Astrocyte (in vitro differentiated cells and primary cell): Measurements from ENCODE around the gene CDH23. TPM values are rescaled to one million over a fixed set of nuclear protein-coding genes. Genes with fewer than 3 reads are reported as not detected.

Source experiments
- DNase-seq: peaks from one replicate; pipeline ENCODE4 v3.0.0-alpha.2; 2010; ENCODE audit warnings: low read depth
- FAIRE-seq: peaks from 2 replicates; lab custom pipeline; 2011; peaks lifted over from hg19 to GRCh38; lab: Jason Lieb, UNC
- H2AFZ ChIP-seq: 2 replicates; pipeline ENCODE4 v1.6.0; 2012; ENCODE audit warnings: low read depth, low read length, inconsistent platforms
- H3K27ac ChIP-seq: 2 replicates; pipeline ENCODE4 v1.5.1; 2011; ENCODE audit warnings: low read depth, low read length, inconsistent platforms
- H3K27me3 ChIP-seq: 2 replicates; pipeline ENCODE4 v1.6.0; 2011; ENCODE audit warnings: low read length, inconsistent platforms; ENCODE audit not compliant: insufficient read depth
- H3K36me3 ChIP-seq: 2 replicates; pipeline ENCODE4 v1.5.1; 2011; ENCODE audit warnings: low read length, inconsistent platforms; ENCODE audit not compliant: insufficient read depth
- H3K4me1 ChIP-seq: 2 replicates; pipeline ENCODE4 v1.5.1; 2011; ENCODE audit warnings: low read length, inconsistent platforms; ENCODE audit not compliant: insufficient read depth
- H3K4me2 ChIP-seq: 2 replicates; pipeline ENCODE4 v1.6.0; 2012; ENCODE audit warnings: low read length, inconsistent platforms
- H3K4me3 ChIP-seq: 2 replicates; pipeline ENCODE4 v1.5.1; 2011; ENCODE audit warnings: low read depth, mild to moderate bottlenecking, low read length, inconsistent platforms; ENCODE audit not compliant: insufficient read depth
- H3K79me2 ChIP-seq: 2 replicates; pipeline ENCODE4 v1.6.0; 2012; ENCODE audit warnings: mild to moderate bottlenecking, low read length, inconsistent platforms; ENCODE audit not compliant: insufficient read depth
- H3K9ac ChIP-seq: 2 replicates; pipeline ENCODE4 v1.6.0; 2012; ENCODE audit warnings: mild to moderate bottlenecking, low read length, inconsistent platforms
- H3K9me3 ChIP-seq: 2 replicates; pipeline ENCODE4 v1.5.1; 2012; ENCODE audit warnings: low read depth, mild to moderate bottlenecking, low read length, inconsistent platforms; ENCODE audit not compliant: insufficient read depth
- H4K20me1 ChIP-seq: 2 replicates; pipeline ENCODE4 v1.6.0; 2012; ENCODE audit warnings: low read length, inconsistent platforms; ENCODE audit not compliant: insufficient read depth
- H3K27ac Mint-ChIP-seq: one replicate; pipeline ENCODE4 v1.8.0; 2021; ENCODE audit warnings: mild to moderate bottlenecking, mixed read lengths; ENCODE audit not compliant: unreplicated experiment
- H3K27me3 Mint-ChIP-seq: one replicate; pipeline ENCODE4 v1.8.0; 2021; ENCODE audit warnings: low read depth, mixed read lengths; ENCODE audit not compliant: unreplicated experiment
- H3K36me3 Mint-ChIP-seq: one replicate; pipeline ENCODE4 v1.8.0; 2021; ENCODE audit warnings: low read depth, mixed read lengths; ENCODE audit not compliant: unreplicated experiment
- H3K4me1 Mint-ChIP-seq: one replicate; pipeline ENCODE4 v1.8.0; 2021; ENCODE audit warnings: low read depth, mixed read lengths; ENCODE audit not compliant: unreplicated experiment
- H3K4me3 Mint-ChIP-seq: one replicate; pipeline ENCODE4 v1.8.0; 2021; ENCODE audit warnings: mild to moderate bottlenecking, moderate library complexity, mixed read lengths; ENCODE audit not compliant: unreplicated experiment
- H3K9me3 Mint-ChIP-seq: one replicate; pipeline ENCODE4 v1.8.0; 2021; ENCODE audit warnings: mild to moderate bottlenecking, mixed read lengths; ENCODE audit not compliant: unreplicated experiment
- CTCF ChIP-seq: IDR thresholded peaks from 2 replicates; pipeline ENCODE4 v1.5.1; 2011; ENCODE audit warnings: low read depth, mild to moderate bottlenecking, inconsistent platforms, low read length, moderate library complexity; ENCODE audit not compliant: insufficient read depth
- EZH2 ChIP-seq: IDR thresholded peaks from 2 replicates; pipeline ENCODE4 v1.6.1; 2012; ENCODE audit warnings: mild to moderate bottlenecking, low read length, inconsistent platforms; ENCODE audit not compliant: insufficient read depth
- total RNA-seq: library from RNA; stranded (reverse); gene quantifications from 2 replicates; pipeline ENCODE4 v1.2.1, GENCODE V29; 2021

Gene CDH23
- total RNA-seq, 1 donor from 2014 or later = not detected

- H3K36me3 Mint-ChIP-seq = peaks cover 2% of the 10 kb centered on the region
- no peak overlapping the region for H3K27ac Mint-ChIP-seq
- Histone ChIP-seq H3K4me2 (no peak overlapping the region), H3K9ac (no peak overlapping the region), H3K4me1 (no peaks in the 10 kb centered on the region), H4K20me1 (no peaks in the 10 kb centered on the region), H3K27me3 (peaks cover 30% of the 10 kb centered on the region), H3K9me3 (no peaks in the 10 kb centered on the region), H3K27ac (no peak overlapping the region), H3K79me2 (no peaks in the 10 kb centered on the region), H3K4me3 (no peak overlapping the region), H3K36me3 (no peaks in the 10 kb centered on the region), H2AFZ (no peak overlapping the region)
- FAIRE-seq (no peak), DNase-seq (no peak)
- H3K27me3 Mint-ChIP-seq = peaks cover 60% of the 10 kb centered on the region
- no peak overlapping the region for H3K4me3 Mint-ChIP-seq
- no peaks in the 10 kb centered on the region for H3K4me1 Mint-ChIP-seq
- H3K9me3 Mint-ChIP-seq = no peaks in the 10 kb centered on the region
- TF ChIP-seq CTCF (no peak), EZH2 (no peak)
These were observed 62.8 kb downstream of the CDH23 start for GRCh38 chr10:71459513-71459912.

GRCh38 chr10:71460615-71461014 lies 63.9 kb downstream of the CDH23 start:
- H3K4me2 ChIP-seq = no peak overlapping the region
- no peaks in the 10 kb centered on the region for H3K4me1 Mint-ChIP-seq
- H3K36me3 ChIP-seq = no peaks in the 10 kb centered on the region
- H4K20me1 ChIP-seq = no peaks in the 10 kb centered on the region
- H3K27me3 ChIP-seq = peaks cover 26% of the 10 kb centered on the region
- DNase-seq = no peak
- no peak overlapping the region for H3K4me3 ChIP-seq
- no peak overlapping the region for H3K27ac ChIP-seq
- H3K9me3 ChIP-seq = no peaks in the 10 kb centered on the region
- H3K27ac Mint-ChIP-seq = no peak overlapping the region
- TF ChIP-seq CTCF (no peak), EZH2 (no peak)
- no peak overlapping the region for H3K9ac ChIP-seq
- peaks cover 2% of the 10 kb centered on the region for H3K36me3 Mint-ChIP-seq
- H2AFZ ChIP-seq = no peak overlapping the region
- no peak for FAIRE-seq
- H3K79me2 ChIP-seq = no peaks in the 10 kb centered on the region
- no peaks in the 10 kb centered on the region for H3K4me1 ChIP-seq
- H3K27me3 Mint-ChIP-seq = peaks cover 58% of the 10 kb centered on the region
- H3K4me3 Mint-ChIP-seq = no peak overlapping the region
- H3K9me3 Mint-ChIP-seq = no peaks in the 10 kb centered on the region

- H3K4me1 ChIP-seq = no peaks in the 10 kb centered on the region
- no peaks in the 10 kb centered on the region for H3K36me3 ChIP-seq
- Mint-ChIP-seq H3K27ac (peak overlapping the region; percentile 53), H3K4me1 (no peaks in the 10 kb centered on the region), H3K9me3 (no peaks in the 10 kb centered on the region), H3K27me3 (peaks cover 50% of the 10 kb centered on the region), H3K36me3 (peaks cover 2% of the 10 kb centered on the region), H3K4me3 (no peak overlapping the region)
- H3K27ac ChIP-seq = no peak overlapping the region
- TF ChIP-seq EZH2 (no peak), CTCF (no peak)
- no peak overlapping the region for H3K4me3 ChIP-seq
- no peak for DNase-seq
- H3K27me3 ChIP-seq = peaks cover 22% of the 10 kb centered on the region
- no peaks in the 10 kb centered on the region for H3K9me3 ChIP-seq
- no peak overlapping the region for H3K9ac ChIP-seq
- no peak overlapping the region for H3K4me2 ChIP-seq
- no peaks in the 10 kb centered on the region for H4K20me1 ChIP-seq
- no peaks in the 10 kb centered on the region for H3K79me2 ChIP-seq
- no peak for FAIRE-seq
- no peak overlapping the region for H2AFZ ChIP-seq
These were observed 64.7 kb downstream of the CDH23 start for GRCh38 chr10:71461457-71461856.
